HUES6 (cell line): ENCODE measurements around the gene SYT6.
"Not testable (repeated sequence)": the region's sequence is repeated elsewhere in the genome, so short reads cannot be mapped to it uniquely, and the experiment has no call there.

Experiments used
- H3K27ac ChIP-seq: 2 replicates; pipeline ENCODE4 v1.7.0; 2013; ENCODE audit warnings: low read depth, mild to moderate bottlenecking, low read length, inconsistent platforms
- H3K27me3 ChIP-seq: 2 replicates; pipeline ENCODE4 v1.6.1; 2013; ENCODE audit warnings: low read length; ENCODE audit not compliant: control insufficient read depth, insufficient read depth
- H3K36me3 ChIP-seq: 2 replicates; pipeline ENCODE4 v1.6.1; 2013; ENCODE audit warnings: low read length; ENCODE audit not compliant: control insufficient read depth, insufficient read depth
- H3K4me1 ChIP-seq: 2 replicates; pipeline ENCODE4 v1.6.1; 2013; ENCODE audit warnings: low read length; ENCODE audit not compliant: control insufficient read depth, insufficient read depth
- H3K4me3 ChIP-seq: 2 replicates; pipeline ENCODE4 v1.5.1; 2013; ENCODE audit warnings: low read depth, low read length
- H3K9ac ChIP-seq: one replicate; pipeline ENCODE4 v1.6.1; 2013; ENCODE audit warnings: mild to moderate bottlenecking, low read length
- H3K9me3 ChIP-seq: 2 replicates; pipeline ENCODE4 v1.6.1; 2013; ENCODE audit warnings: low read depth, low read length; ENCODE audit not compliant: control insufficient read depth, insufficient read depth

Gene SYT6

DNA sequence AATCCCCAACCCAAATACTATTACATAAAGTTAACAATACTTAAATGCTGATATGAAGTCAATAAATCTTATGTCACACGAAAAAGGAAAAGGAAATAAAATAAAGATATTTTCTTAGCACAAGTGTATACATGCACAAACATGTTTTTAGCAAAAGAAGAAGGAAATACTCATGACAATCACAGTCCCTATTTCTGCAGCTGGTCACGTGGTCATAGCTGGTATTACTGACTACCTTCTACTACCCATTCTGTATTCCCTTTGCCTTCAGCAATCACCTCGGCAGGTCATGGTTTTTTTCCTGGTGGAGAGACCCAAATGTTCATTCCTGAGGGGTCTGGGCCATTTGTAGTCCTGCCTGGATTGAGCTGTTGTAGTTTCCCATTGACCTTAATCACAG is 88.0 kb downstream of the SYT6 start:
- not testable (repeated sequence) for H3K4me3 ChIP-seq, H3K36me3 ChIP-seq, H3K27me3 ChIP-seq, H3K4me1 ChIP-seq, H3K9ac ChIP-seq, H3K27ac ChIP-seq
- peaks cover 31% of the 10 kb centered on the region for H3K9me3 ChIP-seq

DNA sequence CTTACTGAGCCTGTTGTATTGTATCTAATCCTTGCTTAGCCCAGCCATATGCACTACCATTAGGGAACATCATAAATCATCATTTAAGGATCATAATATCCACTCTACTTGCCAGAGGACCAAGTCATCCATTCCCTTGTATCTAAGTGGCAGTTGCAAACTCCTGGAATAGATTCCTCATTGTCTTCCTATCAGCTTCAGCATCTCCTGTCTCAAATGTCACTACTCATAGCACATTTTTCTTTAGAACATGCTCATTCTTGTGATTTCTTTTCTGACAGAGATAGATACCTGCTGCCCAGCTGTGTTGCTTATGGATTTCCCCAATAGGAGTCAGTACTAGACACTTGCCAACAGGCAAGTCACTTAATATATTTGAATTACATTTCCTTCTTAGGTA is 90.1 kb downstream of the SYT6 start:
- H3K9me3 ChIP-seq, result peaks cover 33% of the 10 kb centered on the region
- no peak overlapping the region for H3K4me3 ChIP-seq
- no peaks in the 10 kb centered on the region for H3K36me3 ChIP-seq
- peaks cover 4% of the 10 kb centered on the region; the same call in 1 of the 2 replicates for H3K4me1 ChIP-seq
- H3K27me3 ChIP-seq, result no peaks in the 10 kb centered on the region
- no peak overlapping the region for H3K27ac ChIP-seq
- H3K9ac ChIP-seq, result no peak overlapping the region

DNA sequence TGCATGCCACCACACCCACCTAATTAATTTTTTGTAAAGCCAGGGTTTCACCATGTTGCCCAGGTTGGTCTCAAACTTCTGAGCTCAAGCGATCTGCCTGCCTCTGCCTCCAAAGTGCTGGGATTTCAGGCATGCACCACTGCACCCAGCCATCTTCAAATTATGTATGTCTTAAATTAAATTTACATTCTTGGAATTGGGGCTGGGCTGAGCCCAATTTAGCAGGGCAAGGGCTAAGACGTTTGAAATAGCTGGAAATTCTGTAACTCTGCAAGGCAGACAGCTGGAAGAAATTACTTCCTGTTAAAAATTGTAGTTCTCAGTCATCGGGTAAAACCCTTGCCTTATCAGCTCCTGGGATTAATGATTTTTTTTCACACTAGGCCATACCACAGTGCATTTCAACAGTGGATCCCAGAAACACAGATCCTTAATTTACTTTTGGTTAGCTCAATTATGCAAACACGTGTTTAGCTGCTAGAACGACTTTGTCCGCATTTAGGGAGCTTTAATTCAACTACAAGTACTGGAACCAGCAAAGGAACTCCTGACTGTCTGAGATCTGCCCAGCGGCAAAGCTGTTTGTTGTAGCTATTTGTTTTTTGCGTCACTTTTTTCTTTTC is 91.1 kb downstream of the SYT6 start:
- H3K9me3 ChIP-seq, result peaks cover 33% of the 10 kb centered on the region
- no peak overlapping the region for H3K4me3 ChIP-seq
- peaks cover 4% of the 10 kb centered on the region; the same call in 1 of the 2 replicates for H3K4me1 ChIP-seq
- no peaks in the 10 kb centered on the region for H3K27me3 ChIP-seq
- no peaks in the 10 kb centered on the region for H3K36me3 ChIP-seq
- H3K27ac ChIP-seq, result no peak overlapping the region
- H3K9ac ChIP-seq, result no peak overlapping the region

DNA sequence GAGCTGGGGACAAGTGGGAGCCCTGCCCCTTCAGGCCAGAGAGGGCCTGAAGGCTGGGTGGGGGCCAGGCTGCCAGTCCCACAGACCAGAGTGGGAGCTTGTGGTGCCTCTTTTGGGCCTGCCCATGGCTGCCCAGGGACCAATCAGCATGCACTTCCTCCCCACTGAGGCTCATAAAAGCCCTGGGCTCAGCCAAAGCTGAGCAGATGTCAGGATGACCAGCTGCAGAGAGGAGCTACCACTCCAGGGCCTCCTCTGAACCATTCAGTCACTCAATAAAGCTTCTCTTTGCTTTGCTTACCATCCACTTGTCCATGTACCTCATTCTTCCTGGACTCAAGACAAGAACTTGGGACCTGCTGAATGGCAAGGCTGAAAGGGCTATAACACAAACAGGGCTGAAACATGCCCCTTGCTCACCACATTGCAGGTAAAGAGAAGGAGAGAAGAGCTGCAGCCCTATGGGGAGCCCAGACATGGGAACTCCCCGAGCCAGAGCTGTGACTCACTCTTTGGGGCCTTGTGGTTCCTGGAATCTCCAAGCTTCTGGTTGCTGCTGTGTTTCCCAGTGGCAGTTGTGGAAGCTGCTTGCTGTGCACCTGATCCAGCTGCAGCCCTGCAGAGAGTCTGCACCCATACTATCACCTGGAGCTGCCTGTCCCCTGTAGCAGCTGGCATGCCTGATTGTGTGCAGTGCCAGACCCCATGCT is 92.4 kb downstream of the SYT6 start:
- Histone ChIP-seq H3K9me3 (peaks cover 35% of the 10 kb centered on the region), H3K27ac (no peak overlapping the region), H3K36me3 (no peaks in the 10 kb centered on the region), H3K9ac (no peak overlapping the region), H3K4me1 (peaks cover 4% of the 10 kb centered on the region; the same call in 1 of the 2 replicates), H3K27me3 (no peaks in the 10 kb centered on the region), H3K4me3 (no peak overlapping the region)

DNA sequence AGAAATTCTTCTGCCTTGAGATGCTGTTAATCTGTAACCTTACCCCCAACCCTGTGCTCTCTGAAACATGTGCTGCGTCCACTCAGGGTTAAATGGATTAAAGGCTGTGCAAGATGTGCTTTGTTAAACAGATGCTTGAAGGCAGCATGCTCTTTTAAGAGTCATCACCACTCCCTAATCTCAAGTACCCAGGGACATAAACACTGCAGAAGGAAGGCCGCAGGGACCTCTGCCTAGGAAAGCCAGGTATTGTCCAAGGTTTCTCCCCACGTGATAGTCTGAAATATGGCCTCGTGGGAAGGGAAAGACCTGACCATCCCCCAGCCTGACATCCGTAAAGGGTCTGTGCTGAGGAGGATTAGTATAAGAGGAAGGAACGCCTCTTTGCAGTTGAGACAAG is 95.4 kb downstream of the SYT6 start:
- H3K4me1 ChIP-seq, H3K4me3 ChIP-seq, H3K9ac ChIP-seq, H3K36me3 ChIP-seq, H3K27ac ChIP-seq, H3K27me3 ChIP-seq: not testable (repeated sequence)
- H3K9me3 ChIP-seq, result peaks cover 38% of the 10 kb centered on the region

DNA sequence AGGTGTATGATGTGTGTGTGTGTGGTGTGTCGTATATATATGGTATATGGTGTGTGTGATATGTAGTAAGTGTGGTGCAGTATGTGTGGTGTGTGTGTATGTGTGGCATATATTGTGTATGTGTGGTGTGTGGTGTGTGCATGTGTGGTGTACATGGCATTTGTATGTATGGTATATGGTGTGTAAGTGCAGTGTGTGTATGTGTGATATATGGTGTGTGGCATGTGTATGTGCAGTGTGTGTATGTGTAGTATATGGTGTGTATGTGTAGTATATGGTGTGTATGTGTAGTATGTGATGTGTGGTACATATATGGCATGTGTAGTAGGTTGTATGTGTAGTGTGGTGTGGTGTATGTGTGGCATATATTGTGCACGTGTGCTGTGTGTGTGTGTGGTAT is 99.5 kb downstream of the SYT6 start:
- H3K36me3 ChIP-seq, result no peaks in the 10 kb centered on the region
- no peak overlapping the region for H3K4me3 ChIP-seq
- peaks cover 16% of the 10 kb centered on the region; the same call in 1 of the 2 replicates for H3K9me3 ChIP-seq
- no peaks in the 10 kb centered on the region for H3K4me1 ChIP-seq
- no peak overlapping the region for H3K27ac ChIP-seq
- H3K27me3 ChIP-seq, result no peaks in the 10 kb centered on the region
- no peak overlapping the region for H3K9ac ChIP-seq

DNA sequence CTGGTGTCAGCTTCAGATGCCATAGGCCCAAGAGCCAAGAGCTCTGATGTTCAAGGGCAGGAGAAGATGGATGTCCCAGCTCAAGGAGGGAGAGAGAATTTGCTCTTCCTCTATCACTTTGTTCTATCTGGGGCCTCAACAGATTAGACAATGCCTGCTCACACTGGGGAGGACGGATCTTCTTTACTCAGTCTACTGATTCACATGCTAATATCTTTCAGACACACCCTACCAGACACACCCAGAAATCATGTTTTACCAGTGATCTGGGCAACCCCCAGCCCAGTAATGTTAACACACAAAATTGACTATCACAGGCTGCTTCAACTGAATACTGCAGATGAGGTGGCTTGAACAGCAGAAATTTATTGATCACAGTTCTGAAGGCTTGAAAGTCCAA is 105.4 kb downstream of the SYT6 start:
- no peak overlapping the region for H3K27ac ChIP-seq
- H3K4me3 ChIP-seq, result no peak overlapping the region
- H3K27me3 ChIP-seq, result no peaks in the 10 kb centered on the region
- H3K9me3 ChIP-seq, result peaks cover 29% of the 10 kb centered on the region
- H3K36me3 ChIP-seq, result 0 out of 2 replicates have a peak, but pooled peaks cover 2% of the 10 kb centered on the region
- H3K9ac ChIP-seq, result no peak overlapping the region
- H3K4me1 ChIP-seq, result no peaks in the 10 kb centered on the region

DNA sequence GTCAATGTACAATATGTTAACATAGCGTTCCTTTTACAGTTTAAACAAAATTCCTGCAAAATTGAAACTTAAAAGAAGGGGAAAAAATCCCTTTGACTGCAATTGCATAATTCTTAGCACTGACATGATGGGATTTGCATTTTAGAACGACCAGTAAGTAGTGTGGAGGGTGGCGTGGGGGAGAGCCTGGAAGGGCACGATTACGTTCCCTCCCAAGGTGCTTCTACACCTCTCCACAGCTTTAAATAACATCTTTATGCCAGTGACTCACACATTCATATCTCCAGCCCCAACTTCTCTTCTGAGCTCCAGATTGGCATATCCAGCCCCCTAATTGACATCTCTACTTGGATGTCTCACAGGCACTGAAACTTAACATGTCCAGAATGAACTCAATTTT is 110.1 kb downstream of the SYT6 start:
- Histone ChIP-seq H3K9ac (no peak overlapping the region), H3K27ac (no peak overlapping the region), H3K27me3 (no peaks in the 10 kb centered on the region), H3K9me3 (peaks cover 24% of the 10 kb centered on the region), H3K36me3 (0 out of 2 replicates have a peak, but pooled peaks cover 2% of the 10 kb centered on the region), H3K4me1 (peaks cover 14% of the 10 kb centered on the region), H3K4me3 (no peak overlapping the region)

DNA sequence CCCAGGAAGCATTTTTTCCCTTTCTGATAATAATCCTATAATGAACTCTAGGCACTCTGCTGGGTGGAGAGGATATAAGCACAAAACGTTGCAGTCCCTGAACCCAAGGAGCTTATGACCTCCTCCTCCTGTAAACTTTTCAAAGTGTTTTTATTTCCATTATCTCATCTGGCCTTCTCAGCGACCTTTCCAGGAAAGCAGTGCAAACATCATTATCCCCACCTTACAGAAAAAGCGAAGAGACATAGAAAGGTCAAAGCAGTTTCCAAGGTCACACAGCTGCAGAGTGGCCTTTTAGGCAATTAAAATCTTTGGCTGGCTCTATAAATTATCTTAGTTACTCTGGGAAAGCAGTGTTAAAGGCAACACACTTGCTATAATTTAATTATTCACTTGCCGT is 110.6 kb downstream of the SYT6 start:
- Histone ChIP-seq H3K9me3 (peaks cover 19% of the 10 kb centered on the region), H3K27ac (no peak overlapping the region), H3K36me3 (0 out of 2 replicates have a peak, but pooled peaks cover 2% of the 10 kb centered on the region), H3K9ac (no peak overlapping the region), H3K27me3 (no peaks in the 10 kb centered on the region), H3K4me1 (peaks cover 19% of the 10 kb centered on the region), H3K4me3 (no peak overlapping the region)

DNA sequence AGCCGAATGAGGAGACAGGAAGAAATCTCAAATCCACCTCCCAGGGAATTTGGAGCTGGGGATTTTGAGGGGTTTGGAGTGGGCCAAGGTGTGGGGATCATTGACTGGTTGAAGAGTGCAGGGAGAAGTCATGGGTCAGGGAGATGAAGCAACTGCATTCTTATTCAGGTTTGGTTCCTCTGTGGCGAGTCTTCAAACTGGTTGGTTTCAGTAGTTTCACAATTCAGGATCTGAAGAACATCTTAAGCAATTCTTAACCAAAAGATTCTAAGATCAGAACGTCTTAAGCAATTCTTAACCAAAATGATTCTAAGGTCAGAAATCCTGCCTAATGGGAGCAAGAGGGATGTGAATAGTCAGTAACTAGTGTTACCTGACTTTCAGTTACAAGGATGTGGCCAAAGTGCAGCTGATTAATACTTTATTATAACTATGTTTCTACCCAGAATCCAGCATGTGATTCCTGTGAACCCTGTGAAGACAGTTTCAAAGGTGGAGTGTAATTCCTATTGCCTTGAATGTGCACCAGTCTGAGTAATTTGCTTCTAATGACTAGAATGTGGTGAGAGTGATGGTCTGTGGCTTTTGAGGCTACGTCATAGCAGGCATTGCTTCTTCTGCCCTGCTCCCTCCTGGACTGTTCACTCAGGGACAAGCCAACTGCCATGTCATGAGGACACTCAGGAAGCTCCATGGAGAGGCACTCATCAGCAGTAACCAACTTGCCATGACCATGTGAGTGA is 113.2 kb downstream of the SYT6 start:
- Histone ChIP-seq H3K27ac (peak overlapping the region; percentile 18; the same call in 1 of the 2 replicates), H3K4me3 (no peak overlapping the region)

More for the DNA sequence above, 113.2 kb downstream of the SYT6 start:
- Histone ChIP-seq H3K9me3 (0 out of 2 replicates have a peak, but pooled peaks cover 5% of the 10 kb centered on the region), H3K4me1 (peaks cover 42% of the 10 kb centered on the region), H3K27me3 (no peaks in the 10 kb centered on the region), H3K36me3 (no peaks in the 10 kb centered on the region), H3K9ac (no peak overlapping the region)
